IPS-NIHi7 (cell line): Measurements from ENCODE around the gene EXOSC3.
"Not testable (repeated sequence)": the region's sequence is repeated elsewhere in the genome, so short reads cannot be mapped to it uniquely, and the experiment has no call there.

Experiments used
- DNase-seq: peaks from one replicate; pipeline ENCODE4 v3.0.0; 2012; ENCODE audit warnings: mixed read lengths; ENCODE audit errors: extremely low spot score

The EXOSC3 gene

GRCh38 chr9:37775216-37775919, 9.5 kb downstream of the EXOSC3 start:
- DNase-seq: no peak

GRCh38 chr9:37769995-37770394, 14.9 kb downstream of the EXOSC3 start:
- DNase-seq: no peak

GRCh38 chr9:37769306-37769705, 15.6 kb downstream of the EXOSC3 start:
- no peak for DNase-seq

GRCh38 chr9:37765263-37765662, 19.6 kb downstream of the EXOSC3 start:
- DNase-seq: not testable (repeated sequence)

GRCh38 chr9:37761511-37761910, 23.4 kb downstream of the EXOSC3 start:
- DNase-seq: no peak

- DNase-seq: no peak
Observed at GRCh38 chr9:37760416-37761161, 24.3 kb downstream of the EXOSC3 start.

GRCh38 chr9:37758747-37759146, 26.1 kb downstream of the EXOSC3 start:
- no peak for DNase-seq

- DNase-seq: peak; percentile 86
Observed at GRCh38 chr9:37753489-37754190, 31.2 kb downstream of the EXOSC3 start, which contains the start of gene TRMT10B. Gene TRMT10B, plus strand, starts transcription at chr9:37753805. Its CDS starts 8,127 bp downstream, at chr9:37761932.

GRCh38 chr9:37752642-37753488, 32.0 kb downstream of the EXOSC3 start:
- DNase-seq: no peak

- DNase-seq: not testable (repeated sequence)
Observed at GRCh38 chr9:37752112-37752511, 32.8 kb downstream of the EXOSC3 start.

- DNase-seq: not testable (repeated sequence)
Observed at GRCh38 chr9:37751704-37752103, 33.2 kb downstream of the EXOSC3 start.

GRCh38 chr9:37751186-37751585, 33.7 kb downstream of the EXOSC3 start:
- no peak for DNase-seq

GRCh38 chr9:37749129-37749528, 35.7 kb downstream of the EXOSC3 start:
- DNase-seq: no peak

GRCh38 chr9:37747271-37747753, 37.6 kb downstream of the EXOSC3 start:
- peak; percentile 87 for DNase-seq

GRCh38 chr9:37746448-37747270, 38.2 kb downstream of the EXOSC3 start:
- DNase-seq: no peak

GRCh38 chr9:37745970-37746369, 38.9 kb downstream of the EXOSC3 start:
- no peak for DNase-seq

GRCh38 chr9:37740631-37741328, 44.1 kb downstream of the EXOSC3 start:
- no peak for DNase-seq

GRCh38 chr9:37740128-37740527, 44.7 kb downstream of the EXOSC3 start:
- no peak for DNase-seq

- no peak for DNase-seq
Observed at GRCh38 chr9:37739222-37739621, 45.6 kb downstream of the EXOSC3 start.

GRCh38 chr9:37732952-37733351, 51.9 kb downstream of the EXOSC3 start:
- no peak for DNase-seq
